22Rv1 (cell line): ENCODE results near the gene RERE.
"Not testable (repeated sequence)": the region's sequence is repeated elsewhere in the genome, so short reads cannot be mapped to it uniquely, and the experiment has no call there.

Experiments
- H3K27ac ChIP-seq: fragments of 450-650 bp; 2 replicates; pipeline ENCODE4 v1.5.1; 2017
- CTCF ChIP-seq: fragments of 450-650 bp; IDR thresholded peaks from 2 replicates; pipeline ENCODE4 v1.5.1; 2017; ENCODE audit warnings: mild to moderate bottlenecking
- ZFX ChIP-seq: fragments of 450-650 bp; IDR thresholded peaks from 2 replicates; pipeline ENCODE4 v1.6.1; 2017; ENCODE audit warnings: antibody characterized with exemption, borderline replicate concordance

RERE gene

DNA sequence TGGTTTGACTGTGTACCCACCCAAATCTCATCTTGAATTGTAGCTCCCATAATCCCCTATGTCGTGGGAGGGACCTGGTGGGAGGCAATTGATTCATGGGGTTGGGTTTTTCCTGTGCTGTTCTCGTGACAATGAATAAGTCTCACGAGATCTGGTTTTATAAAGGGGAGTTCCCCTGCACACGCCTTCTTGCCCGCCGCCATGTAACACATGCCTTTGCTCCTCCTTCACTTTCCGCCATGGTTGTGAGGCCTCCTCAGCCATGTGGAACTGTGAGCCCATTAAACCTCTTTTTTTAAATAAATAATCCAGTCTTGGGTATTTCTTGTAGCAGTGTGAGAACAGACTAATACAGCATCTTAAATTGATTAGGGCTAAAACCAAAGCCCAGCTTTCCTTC, 22.6 kb upstream of the RERE start:
- no peak overlapping the region for H3K27ac ChIP-seq
- no peak for TF ChIP-seq CTCF
- TF ChIP-seq ZFX = no peak

DNA sequence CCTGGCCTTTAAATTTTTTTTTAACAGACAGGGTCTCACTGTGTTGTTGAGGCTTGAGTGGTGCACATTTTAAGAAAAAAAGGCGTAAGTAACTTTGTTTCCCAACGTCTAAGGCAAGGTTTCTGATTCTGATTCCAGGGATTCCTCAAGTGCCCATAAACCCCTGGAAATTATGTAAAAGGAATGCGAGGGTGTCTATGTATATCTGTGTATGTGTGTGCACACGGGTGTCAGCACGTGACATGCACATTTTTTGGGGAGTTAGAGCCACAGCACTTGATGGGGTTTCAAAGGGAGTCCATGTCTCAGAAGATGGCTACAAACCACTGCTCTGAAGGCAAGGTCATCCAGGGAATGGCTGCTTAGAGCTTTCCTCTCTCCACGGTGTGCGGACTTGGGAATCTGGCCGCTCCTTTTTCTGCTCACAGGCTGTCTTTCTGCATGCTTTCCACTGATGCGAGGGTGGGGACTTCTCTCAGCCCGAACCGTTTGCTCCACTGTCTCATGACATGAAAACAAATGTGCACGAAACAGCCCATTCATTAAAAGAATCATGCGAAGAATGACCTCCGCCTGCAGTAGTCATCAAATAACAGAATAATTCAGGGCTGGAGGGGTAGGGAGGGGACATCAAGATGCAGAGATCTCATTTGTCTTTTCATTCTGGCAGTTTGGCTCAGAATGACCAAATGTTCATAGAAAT, 18.7 kb upstream of the RERE start:
- no peak for TF ChIP-seq ZFX
- TF ChIP-seq CTCF = no peak
- H3K27ac ChIP-seq = no peak overlapping the region

DNA sequence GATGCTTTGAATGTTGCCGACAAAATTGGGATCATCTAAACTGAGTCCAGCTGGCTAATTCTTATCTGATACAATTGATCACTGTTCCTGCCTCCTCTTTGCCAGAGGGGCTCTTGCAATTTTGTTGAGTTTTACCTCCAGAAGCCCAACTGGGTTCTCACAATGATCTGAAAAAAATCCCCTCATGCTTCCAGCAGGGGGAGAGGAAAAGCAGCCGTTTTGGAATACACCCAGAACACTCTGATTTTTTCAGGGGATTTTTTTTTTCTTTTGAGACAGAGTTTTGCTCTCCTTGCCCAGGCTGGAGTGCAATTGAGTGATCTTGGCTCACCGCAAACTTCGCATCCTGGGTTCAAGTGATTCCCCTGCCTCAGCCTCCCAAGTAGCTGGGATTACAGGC, 13.9 kb upstream of the RERE start:
- TF ChIP-seq CTCF = 0 out of 2 replicates have a peak, but pooled peaks have one; percentile 6
- TF ChIP-seq ZFX = no peak
- no peak overlapping the region for H3K27ac ChIP-seq

DNA sequence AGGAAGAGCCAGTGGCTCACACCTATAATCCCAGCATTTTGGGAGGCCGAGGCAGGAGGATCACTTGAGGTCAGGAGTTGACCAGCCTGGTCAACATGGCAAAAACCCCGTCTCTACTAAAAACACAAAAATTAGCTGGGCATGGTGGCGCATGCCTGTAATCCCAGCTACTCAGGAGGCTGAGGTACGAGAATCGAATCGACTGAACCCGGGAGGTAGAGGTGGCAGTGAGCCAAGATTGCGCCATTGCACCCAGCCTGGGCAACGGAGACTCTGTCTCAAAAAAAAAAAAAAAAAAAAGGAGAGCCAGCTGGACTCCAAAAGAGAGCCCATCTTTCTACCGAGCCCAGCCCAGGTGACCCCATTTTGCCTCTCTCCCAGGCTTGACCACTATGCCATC, 13.3 kb upstream of the RERE start:
- H3K27ac ChIP-seq = not testable (repeated sequence)

- no peak overlapping the region for H3K27ac ChIP-seq
- no peak for TF ChIP-seq CTCF
- TF ChIP-seq ZFX = no peak
These were observed 8.6 kb upstream of the RERE start for GRCh38 chr1:8825985-8826481.

DNA sequence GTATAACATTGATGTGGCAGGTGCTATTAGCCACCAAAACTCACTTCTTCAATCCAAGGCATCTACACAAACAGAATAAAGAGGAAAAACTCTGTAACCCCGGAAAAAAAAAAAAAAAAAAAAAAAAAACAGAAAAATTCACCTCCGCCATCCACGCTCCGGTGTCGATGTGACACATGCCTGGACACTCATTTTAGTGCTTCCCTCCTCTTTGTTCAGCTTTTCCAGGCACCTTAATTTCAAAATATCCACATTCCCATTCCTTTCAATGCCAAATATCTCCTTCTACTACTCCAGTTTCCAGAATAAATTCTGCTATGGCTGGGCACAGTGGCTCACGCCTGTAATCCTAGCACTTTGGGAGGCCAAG, 5.8 kb upstream of the RERE start:
- H3K27ac ChIP-seq = no peak overlapping the region
- TF ChIP-seq CTCF (no peak), ZFX (no peak)

GRCh38 chr1:8822373-8823294, 5.2 kb upstream of the RERE start:
- 0 out of 2 replicates have a peak overlapping the region, but pooled peaks have one; percentile 25 for H3K27ac ChIP-seq
- no peak for TF ChIP-seq ZFX
- no peak for TF ChIP-seq CTCF
